ENCODE data around the gene S100A13. TPM values are rescaled to one million over a fixed set of nuclear protein-coding genes. Genes with fewer than 3 reads are reported as not detected.

S100A13 gene
- total RNA-seq, 1 donor from 2014 or later: 87.4 TPM

DNA sequence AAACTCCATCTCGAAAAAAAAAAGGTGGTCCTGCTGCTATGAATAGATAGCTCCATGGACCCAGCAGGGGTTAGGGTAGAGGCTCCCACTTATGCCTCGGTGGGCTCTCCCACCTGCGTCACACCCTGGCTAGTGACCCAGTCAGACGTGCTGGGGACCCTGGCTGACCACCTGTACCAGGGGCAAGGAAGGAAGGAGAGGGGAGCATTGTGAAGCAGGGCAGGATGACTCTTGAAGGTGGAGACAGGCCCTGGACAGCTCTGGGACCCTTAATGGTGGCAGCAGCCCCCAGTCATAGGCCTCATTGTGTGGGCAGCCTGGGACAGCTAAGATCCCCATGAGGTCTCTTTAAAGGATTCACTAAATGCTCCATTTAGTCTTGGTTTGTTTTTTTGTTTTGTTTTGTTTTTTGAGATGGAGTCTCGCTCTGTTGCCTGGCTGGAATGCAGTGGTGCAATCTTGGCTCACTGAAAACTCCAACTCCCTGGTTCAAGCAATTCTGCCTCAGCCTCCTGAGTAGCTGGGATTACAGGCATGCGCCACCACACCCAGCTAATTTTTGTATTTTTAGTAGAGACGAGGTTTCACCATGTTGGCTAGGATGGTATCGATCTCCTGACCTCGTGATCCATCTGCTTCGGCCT, 20.8 kb upstream of the S100A13 start:
- Histone ChIP-seq H3K4me1 (no peaks in the 10 kb centered on the region), H3K79me2 (ENCODE audit: low read depth) (peaks cover 6% of the 10 kb centered on the region), H3K4me3 (no peak overlapping the region), H3K36me3 (peaks cover 12% of the 10 kb centered on the region), H4K20me1 (ENCODE audit: low read depth) (peaks cover 12% of the 10 kb centered on the region), H3K9me3 (ENCODE audit: low read depth) (no peaks in the 10 kb centered on the region), H3K9ac (no peak overlapping the region), H3K4me2 (no peak overlapping the region), H3K27ac (no peak overlapping the region), H2AFZ (replicated peaks) (no peak overlapping the region), H3F3A (ENCODE audit: low read depth) (peaks cover 42% of the 10 kb centered on the region), H3K27me3 (no peaks in the 10 kb centered on the region)
- TF ChIP-seq EZH2phosphoT487 (IDR thresholded peaks at IDR 0.05): no peak
- TF ChIP-seq, protein P1, sequence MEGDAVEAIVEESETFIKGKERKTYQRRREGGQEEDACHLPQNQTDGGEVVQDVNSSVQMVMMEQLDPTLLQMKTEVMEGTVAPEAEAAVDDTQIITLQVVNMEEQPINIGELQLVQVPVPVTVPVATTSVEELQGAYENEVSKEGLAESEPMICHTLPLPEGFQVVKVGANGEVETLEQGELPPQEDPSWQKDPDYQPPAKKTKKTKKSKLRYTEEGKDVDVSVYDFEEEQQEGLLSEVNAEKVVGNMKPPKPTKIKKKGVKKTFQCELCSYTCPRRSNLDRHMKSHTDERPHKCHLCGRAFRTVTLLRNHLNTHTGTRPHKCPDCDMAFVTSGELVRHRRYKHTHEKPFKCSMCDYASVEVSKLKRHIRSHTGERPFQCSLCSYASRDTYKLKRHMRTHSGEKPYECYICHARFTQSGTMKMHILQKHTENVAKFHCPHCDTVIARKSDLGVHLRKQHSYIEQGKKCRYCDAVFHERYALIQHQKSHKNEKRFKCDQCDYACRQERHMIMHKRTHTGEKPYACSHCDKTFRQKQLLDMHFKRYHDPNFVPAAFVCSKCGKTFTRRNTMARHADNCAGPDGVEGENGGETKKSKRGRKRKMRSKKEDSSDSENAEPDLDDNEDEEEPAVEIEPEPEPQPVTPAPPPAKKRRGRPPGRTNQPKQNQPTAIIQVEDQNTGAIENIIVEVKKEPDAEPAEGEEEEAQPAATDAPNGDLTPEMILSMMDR (IDR thresholded peaks at IDR 0.05): no peak
- Mint-ChIP-seq H3K36me3 (peaks cover 26% of the 10 kb centered on the region), H3K4me3 (no peak overlapping the region), H3K27me3 (ENCODE audit: insufficient read depth, low read depth) (peaks cover 15% of the 10 kb centered on the region), H3K27ac (peak overlapping the region; percentile 85), H3K4me1 (no peaks in the 10 kb centered on the region), H3K9me3 (peaks cover 2% of the 10 kb centered on the region)
- DNase-seq (ENCODE audit: low spot score): no peak

DNA sequence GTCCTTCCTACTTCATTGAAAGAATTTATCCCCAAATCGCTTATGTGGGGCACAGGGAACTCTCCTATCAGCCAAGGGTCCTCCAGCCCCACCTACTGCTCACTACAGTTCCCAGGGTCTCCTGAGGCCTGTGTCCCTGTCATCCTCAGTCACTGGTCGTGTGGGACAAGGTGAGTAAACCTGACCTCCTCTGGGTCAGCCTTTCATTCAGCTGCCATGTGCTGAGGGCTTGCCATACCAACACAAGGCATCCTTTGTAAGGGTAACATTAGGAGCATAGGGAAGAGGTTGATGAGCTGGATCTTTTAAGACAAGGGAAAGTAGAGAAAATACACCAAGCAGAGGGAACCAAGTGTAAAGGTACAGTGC, 20.0 kb upstream of the S100A13 start:
- Mint-ChIP-seq H3K9me3 (peaks cover 2% of the 10 kb centered on the region), H3K27ac (peak overlapping the region; percentile 66), H3K4me3 (peak overlapping the region; percentile 44), H3K36me3 (peaks cover 29% of the 10 kb centered on the region), H3K4me1 (no peaks in the 10 kb centered on the region), H3K27me3 (ENCODE audit: insufficient read depth, low read depth) (peaks cover 15% of the 10 kb centered on the region)
- no peaks in the 10 kb centered on the region for H3K27me3 ChIP-seq
- no peak overlapping the region for H2AFZ ChIP-seq (replicated peaks)
- H3K4me2 ChIP-seq: no peak overlapping the region
- TF ChIP-seq EZH2 (IDR thresholded peaks at IDR 0.05) (no peak), EZH2phosphoT487 (IDR thresholded peaks at IDR 0.05) (no peak)
- TF ChIP-seq, protein P1 (IDR thresholded peaks at IDR 0.05): no peak
- H3K9me3 ChIP-seq (ENCODE audit: low read depth): no peaks in the 10 kb centered on the region
- DNase-seq (ENCODE audit: low spot score): no peak
- H3K4me1 ChIP-seq: no peaks in the 10 kb centered on the region
- peaks cover 50% of the 10 kb centered on the region for H3F3A ChIP-seq (ENCODE audit: low read depth)
- no peak overlapping the region for H3K4me3 ChIP-seq
- H4K20me1 ChIP-seq (ENCODE audit: low read depth): peaks cover 20% of the 10 kb centered on the region
- peaks cover 20% of the 10 kb centered on the region for H3K36me3 ChIP-seq
- peak overlapping the region; percentile 42 for H3K27ac ChIP-seq
- H3K79me2 ChIP-seq (ENCODE audit: low read depth): peaks cover 14% of the 10 kb centered on the region
- H3K9ac ChIP-seq: no peak overlapping the region

DNA sequence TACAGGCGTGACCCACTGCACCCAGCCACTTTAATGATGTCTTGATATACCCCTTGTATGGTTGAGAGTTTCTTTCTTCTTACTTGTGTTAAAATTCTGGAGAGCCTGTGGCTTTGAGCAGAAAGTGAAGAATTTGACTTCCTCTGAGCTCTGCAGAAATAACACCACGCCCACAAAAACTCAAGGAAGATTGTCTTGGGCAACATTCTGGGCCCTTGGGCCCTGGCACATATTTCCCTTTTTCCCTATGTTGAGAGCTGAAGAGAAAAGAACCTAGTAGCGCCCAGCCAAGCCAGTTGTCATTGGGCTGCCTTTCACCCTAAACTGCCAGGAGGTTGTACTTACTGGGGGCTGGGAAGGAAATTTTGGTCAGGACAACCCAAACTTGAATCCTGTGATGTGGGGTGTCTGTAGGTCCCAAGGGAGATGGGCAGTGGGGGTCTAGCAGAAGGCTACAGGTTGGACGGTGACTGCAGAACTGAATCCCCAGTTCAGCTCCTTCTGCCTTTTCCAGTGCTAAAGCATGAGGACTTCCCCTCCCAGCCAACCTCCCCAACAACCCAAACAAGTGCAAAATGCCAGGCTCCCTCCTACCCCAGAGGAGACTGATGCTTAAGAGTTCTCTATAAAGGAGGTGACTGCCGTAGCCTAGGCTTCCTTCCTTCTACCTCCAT, 19.5 kb upstream of the S100A13 start:
- peak overlapping the region; percentile 42 for H3K27ac ChIP-seq
- peaks cover 19% of the 10 kb centered on the region for H3K79me2 ChIP-seq (ENCODE audit: low read depth)
- Mint-ChIP-seq H3K36me3 (peaks cover 33% of the 10 kb centered on the region), H3K27me3 (ENCODE audit: insufficient read depth, low read depth) (peaks cover 14% of the 10 kb centered on the region), H3K9me3 (peaks cover 2% of the 10 kb centered on the region), H3K4me3 (no peak overlapping the region), H3K4me1 (no peaks in the 10 kb centered on the region), H3K27ac (no peak overlapping the region)
- no peak overlapping the region for H3K4me3 ChIP-seq
- H3K9ac ChIP-seq: no peak overlapping the region
- H3F3A ChIP-seq (ENCODE audit: low read depth): peaks cover 53% of the 10 kb centered on the region
- no peaks in the 10 kb centered on the region for H3K4me1 ChIP-seq
- H3K27me3 ChIP-seq: no peaks in the 10 kb centered on the region
- no peak overlapping the region for H3K4me2 ChIP-seq
- peaks cover 24% of the 10 kb centered on the region for H4K20me1 ChIP-seq (ENCODE audit: low read depth)
- no peak for TF ChIP-seq EZH2 (IDR thresholded peaks at IDR 0.05)
- TF ChIP-seq, protein P1 (IDR thresholded peaks at IDR 0.05): no peak
- TF ChIP-seq EZH2phosphoT487 (IDR thresholded peaks at IDR 0.05): no peak
- H2AFZ ChIP-seq (replicated peaks): no peak overlapping the region
- peaks cover 20% of the 10 kb centered on the region for H3K36me3 ChIP-seq
- no peak for DNase-seq (ENCODE audit: low spot score)
- no peaks in the 10 kb centered on the region for H3K9me3 ChIP-seq (ENCODE audit: low read depth)
